Progenitor cell of endocrine pancreas (in vitro differentiated cells): ENCODE measurements around the gene C12orf75. TPM values are rescaled to one million over a fixed set of nuclear protein-coding genes. Genes with fewer than 3 reads are reported as not detected.

Source experiments
- DNase-seq: peaks from one replicate; pipeline ENCODE4 v3.0.0; 2021; ENCODE audit warnings: low spot score; ENCODE audit not compliant: unreplicated experiment
- H3K27ac Mint-ChIP-seq: 2 replicates; pipeline ENCODE4 v1.8.0; 2021; ENCODE audit warnings: mild to moderate bottlenecking, moderate library complexity, mixed read lengths
- H3K27me3 Mint-ChIP-seq: 2 replicates; pipeline ENCODE4 v1.8.0; 2021; ENCODE audit warnings: mixed read lengths
- H3K36me3 Mint-ChIP-seq: 2 replicates; pipeline ENCODE4 v1.8.0; 2022; ENCODE audit warnings: mixed read lengths; ENCODE audit not compliant: insufficient read depth
- H3K4me1 Mint-ChIP-seq: 2 replicates; pipeline ENCODE4 v1.8.0; 2021; ENCODE audit warnings: low read depth, mixed read lengths
- H3K4me3 Mint-ChIP-seq: 2 replicates; pipeline ENCODE4 v1.8.0; 2021; ENCODE audit warnings: low read depth, mild to moderate bottlenecking, moderate library complexity, mixed read lengths
- H3K9me3 Mint-ChIP-seq: 2 replicates; pipeline ENCODE4 v1.8.0; 2021; ENCODE audit warnings: low read depth, mixed read lengths
- total RNA-seq: library from RNA; stranded (reverse); gene quantifications from 2 replicates; pipeline ENCODE4 v1.2.1, GENCODE V29; 2021
- TF ChIP-seq, protein P1 (sequence below): fragments of 200-600 bp; sonication (generic); IDR thresholded peaks from one replicate; pipeline ENCODE4 v1.5.0; 2021; ENCODE audit warnings: antibody characterized with exemption, mild to moderate bottlenecking; ENCODE audit not compliant: unreplicated experiment

Gene C12orf75
- total RNA-seq, 1 donor from 2014 or later: 228 TPM

DNA sequence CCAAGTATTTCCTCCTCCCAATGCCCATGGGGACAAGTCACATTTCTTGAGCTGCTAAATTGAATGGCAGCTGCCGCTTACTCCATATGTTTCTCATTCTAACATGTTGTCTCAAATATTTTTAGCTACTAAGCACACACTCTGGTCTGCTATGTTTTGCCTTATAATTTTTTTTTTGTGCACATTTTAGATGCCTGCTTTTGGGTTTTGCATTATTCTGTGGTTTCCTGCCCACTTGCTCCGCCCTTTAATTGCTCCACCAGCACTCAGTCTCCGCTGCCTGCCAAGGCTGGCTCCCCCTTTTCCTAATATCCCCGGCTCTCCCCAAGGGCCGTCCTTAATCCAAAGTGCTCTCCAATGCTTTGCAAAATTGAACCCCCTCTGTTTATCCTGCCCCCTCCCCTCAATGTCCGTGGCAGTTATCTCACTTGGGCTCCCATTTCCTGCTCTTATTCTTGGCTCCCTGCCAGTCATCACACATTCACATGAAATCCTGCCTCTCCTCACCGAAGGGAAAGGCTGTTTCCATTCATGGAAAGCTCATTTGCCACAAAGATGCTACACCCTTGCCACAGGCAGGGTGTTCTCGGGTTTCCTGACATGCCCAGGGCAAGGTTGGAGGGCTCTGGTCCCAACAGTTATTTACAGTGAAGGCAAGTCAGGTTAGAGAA, 79.4 kb downstream of the C12orf75 start:
- no peaks in the 10 kb centered on the region for H3K9me3 Mint-ChIP-seq
- H3K27me3 Mint-ChIP-seq: no peaks in the 10 kb centered on the region
- no peak overlapping the region for H3K4me3 Mint-ChIP-seq
- peaks cover 6% of the 10 kb centered on the region for H3K4me1 Mint-ChIP-seq
- peaks cover 18% of the 10 kb centered on the region for H3K36me3 Mint-ChIP-seq
- TF ChIP-seq, protein P1, sequence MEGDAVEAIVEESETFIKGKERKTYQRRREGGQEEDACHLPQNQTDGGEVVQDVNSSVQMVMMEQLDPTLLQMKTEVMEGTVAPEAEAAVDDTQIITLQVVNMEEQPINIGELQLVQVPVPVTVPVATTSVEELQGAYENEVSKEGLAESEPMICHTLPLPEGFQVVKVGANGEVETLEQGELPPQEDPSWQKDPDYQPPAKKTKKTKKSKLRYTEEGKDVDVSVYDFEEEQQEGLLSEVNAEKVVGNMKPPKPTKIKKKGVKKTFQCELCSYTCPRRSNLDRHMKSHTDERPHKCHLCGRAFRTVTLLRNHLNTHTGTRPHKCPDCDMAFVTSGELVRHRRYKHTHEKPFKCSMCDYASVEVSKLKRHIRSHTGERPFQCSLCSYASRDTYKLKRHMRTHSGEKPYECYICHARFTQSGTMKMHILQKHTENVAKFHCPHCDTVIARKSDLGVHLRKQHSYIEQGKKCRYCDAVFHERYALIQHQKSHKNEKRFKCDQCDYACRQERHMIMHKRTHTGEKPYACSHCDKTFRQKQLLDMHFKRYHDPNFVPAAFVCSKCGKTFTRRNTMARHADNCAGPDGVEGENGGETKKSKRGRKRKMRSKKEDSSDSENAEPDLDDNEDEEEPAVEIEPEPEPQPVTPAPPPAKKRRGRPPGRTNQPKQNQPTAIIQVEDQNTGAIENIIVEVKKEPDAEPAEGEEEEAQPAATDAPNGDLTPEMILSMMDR: no peak
- no peak overlapping the region for H3K27ac Mint-ChIP-seq
- DNase-seq: no peak

DNA sequence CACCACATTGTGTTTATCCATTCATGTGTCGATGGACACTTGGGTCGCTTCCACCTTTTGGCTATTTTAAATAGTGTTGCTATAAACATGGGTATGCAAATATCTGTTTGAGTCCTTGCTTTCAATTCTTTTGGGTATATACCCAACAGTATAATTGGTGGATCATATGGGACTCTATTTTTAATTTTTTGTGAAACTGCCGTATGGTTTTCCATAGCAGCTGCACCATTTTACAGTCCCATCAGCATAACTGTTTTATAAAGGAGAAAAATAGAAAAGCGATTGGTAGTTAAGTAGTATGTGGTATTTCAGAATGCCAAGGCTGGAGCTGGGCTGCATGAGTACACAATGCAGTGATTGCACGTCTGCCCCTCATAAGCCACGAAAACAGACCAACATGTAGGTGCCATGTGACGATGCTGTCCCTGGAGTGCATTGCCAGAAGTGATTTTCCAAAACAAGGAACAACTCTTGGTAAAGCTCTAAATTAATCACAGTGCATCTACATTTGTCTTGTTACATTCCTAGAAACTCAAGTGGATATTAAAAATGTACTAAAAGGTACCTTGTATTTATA, 83.5 kb downstream of the C12orf75 start:
- no peak for DNase-seq

DNA sequence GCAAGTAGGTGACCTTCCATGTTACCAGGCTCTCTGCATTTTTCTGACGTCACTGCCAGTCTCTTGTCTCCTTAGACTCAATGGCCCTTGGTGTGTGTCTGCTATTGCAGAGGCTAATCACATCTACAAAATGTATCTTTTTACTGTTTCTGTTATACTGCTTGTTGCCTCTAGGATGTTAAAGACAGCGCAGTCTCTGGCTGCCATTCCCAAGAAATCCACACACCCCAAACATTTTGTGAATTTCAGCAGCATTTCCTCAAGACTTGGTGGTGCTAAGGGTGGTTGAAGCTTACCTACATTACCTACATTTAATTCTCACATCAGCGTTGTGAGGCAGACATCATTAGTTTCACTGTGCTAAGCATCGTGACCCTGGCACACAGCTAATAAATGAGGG, 87.2 kb downstream of the C12orf75 start:
- H3K27me3 Mint-ChIP-seq: peaks cover 4% of the 10 kb centered on the region
- no peak for DNase-seq

More for the DNA sequence above, 83.5 kb downstream of the C12orf75 start:
- H3K27ac Mint-ChIP-seq: no peak overlapping the region
- peaks cover 6% of the 10 kb centered on the region for H3K4me1 Mint-ChIP-seq
- TF ChIP-seq, protein P1: no peak
- peaks cover 13% of the 10 kb centered on the region for H3K36me3 Mint-ChIP-seq
- H3K27me3 Mint-ChIP-seq: peaks cover 4% of the 10 kb centered on the region
- no peak overlapping the region for H3K4me3 Mint-ChIP-seq
- H3K9me3 Mint-ChIP-seq: no peaks in the 10 kb centered on the region

DNA sequence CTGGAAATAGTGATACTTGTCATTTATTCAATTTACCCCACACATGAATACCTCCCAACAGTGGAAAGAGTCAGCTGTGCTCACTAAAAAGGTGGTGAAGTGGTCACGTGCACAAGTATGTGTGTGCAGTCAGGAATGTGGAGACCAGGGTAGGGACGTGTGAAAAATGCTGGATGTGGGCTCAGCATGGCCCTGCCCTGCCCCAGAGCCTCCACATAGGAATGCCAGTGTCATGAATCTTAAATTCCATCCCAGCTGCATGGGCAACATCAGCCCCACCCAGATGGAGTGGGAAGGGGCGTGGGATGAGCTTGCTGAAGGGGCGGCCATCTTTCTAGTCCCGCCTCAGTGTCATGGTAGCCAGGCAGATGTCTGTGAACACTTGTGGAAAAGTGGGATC, 87.7 kb downstream of the C12orf75 start:
- Mint-ChIP-seq H3K4me3 (no peak overlapping the region), H3K27ac (no peak overlapping the region)

More for the DNA sequence above, 87.2 kb downstream of the C12orf75 start:
- Mint-ChIP-seq H3K9me3 (no peaks in the 10 kb centered on the region), H3K36me3 (peaks cover 8% of the 10 kb centered on the region), H3K4me1 (peaks cover 1% of the 10 kb centered on the region), H3K27ac (no peak overlapping the region), H3K4me3 (no peak overlapping the region)
- TF ChIP-seq, protein P1: no peak

DNA sequence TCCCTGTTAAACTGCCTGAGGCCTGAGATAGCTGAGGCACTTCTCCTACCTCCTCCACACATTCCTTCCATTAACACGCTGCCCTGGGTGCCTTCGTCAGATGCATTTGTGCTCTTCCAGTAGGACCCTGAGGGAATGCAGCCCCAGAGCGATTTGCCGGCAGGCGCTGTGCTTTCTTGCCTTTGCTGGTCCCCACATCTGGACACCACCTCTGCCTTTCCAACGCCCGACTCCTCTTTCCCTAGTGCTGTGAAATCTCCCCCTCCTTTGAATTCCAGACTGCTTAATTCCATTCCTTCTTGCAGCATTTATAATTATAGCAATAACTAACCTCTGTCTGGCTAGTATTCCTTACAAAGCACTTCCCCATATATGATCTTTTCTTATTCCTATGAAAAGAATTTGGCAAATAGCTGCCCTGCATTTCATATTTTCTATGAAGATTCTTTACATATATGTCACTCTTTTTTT, 88.4 kb downstream of the C12orf75 start:
- peak overlapping the region; percentile 4 for H3K27ac Mint-ChIP-seq

More for the DNA sequence above, 87.7 kb downstream of the C12orf75 start:
- peaks cover 4% of the 10 kb centered on the region for H3K4me1 Mint-ChIP-seq
- no peak for DNase-seq
- H3K36me3 Mint-ChIP-seq: peaks cover 6% of the 10 kb centered on the region
- no peaks in the 10 kb centered on the region for H3K9me3 Mint-ChIP-seq
- peaks cover 4% of the 10 kb centered on the region for H3K27me3 Mint-ChIP-seq
- TF ChIP-seq, protein P1: no peak

More for the DNA sequence above, 88.4 kb downstream of the C12orf75 start:
- H3K36me3 Mint-ChIP-seq: peaks cover 6% of the 10 kb centered on the region
- TF ChIP-seq, protein P1: no peak
- no peak overlapping the region for H3K4me3 Mint-ChIP-seq
- H3K27me3 Mint-ChIP-seq: peaks cover 4% of the 10 kb centered on the region
- H3K4me1 Mint-ChIP-seq: peaks cover 6% of the 10 kb centered on the region
- no peak for DNase-seq
- H3K9me3 Mint-ChIP-seq: peaks cover under 1% of the 10 kb centered on the region
